GM12891 (cell line): ENCODE results near the gene CEMIP.

ENCODE experiments used
- DNase-seq: peaks from one replicate; pipeline ENCODE4 v3.0.0; 2011; ENCODE audit warnings: low spot score; ENCODE audit not compliant: insufficient read length
- FAIRE-seq: peaks from 2 replicates; lab custom pipeline; 2011; peaks lifted over from hg19 to GRCh38; lab: Jason Lieb, UNC
- PAX5 ChIP-seq: IDR thresholded peaks from 2 replicates; pipeline ENCODE4 v1.6.1; 2011; ENCODE audit warnings: low read length, moderate library complexity, mild to moderate bottlenecking; ENCODE audit not compliant: insufficient read depth, severe bottlenecking
- POLR2A ChIP-seq: IDR thresholded peaks from 2 replicates; pipeline ENCODE4 v1.6.1; 2011; ENCODE audit warnings: low read depth, low read length, control low read depth
- POLR2AphosphoS5 ChIP-seq: IDR thresholded peaks from 2 replicates; pipeline ENCODE4 v1.6.1; 2011; ENCODE audit warnings: low read depth, low read length, control low read depth
- POU2F2 ChIP-seq: IDR thresholded peaks from 2 replicates; pipeline ENCODE4 v1.6.1; 2011; ENCODE audit warnings: low read depth, mild to moderate bottlenecking, control low read depth, low read length, moderate library complexity
- SPI1 ChIP-seq: IDR thresholded peaks from 2 replicates; pipeline ENCODE4 v1.6.1; 2011; ENCODE audit warnings: low read depth, low read length, control low read depth
- TAF1 ChIP-seq: IDR thresholded peaks from 2 replicates; pipeline ENCODE4 v1.6.1; 2011; ENCODE audit warnings: low read depth, low read length, control low read depth

The CEMIP gene

DNA sequence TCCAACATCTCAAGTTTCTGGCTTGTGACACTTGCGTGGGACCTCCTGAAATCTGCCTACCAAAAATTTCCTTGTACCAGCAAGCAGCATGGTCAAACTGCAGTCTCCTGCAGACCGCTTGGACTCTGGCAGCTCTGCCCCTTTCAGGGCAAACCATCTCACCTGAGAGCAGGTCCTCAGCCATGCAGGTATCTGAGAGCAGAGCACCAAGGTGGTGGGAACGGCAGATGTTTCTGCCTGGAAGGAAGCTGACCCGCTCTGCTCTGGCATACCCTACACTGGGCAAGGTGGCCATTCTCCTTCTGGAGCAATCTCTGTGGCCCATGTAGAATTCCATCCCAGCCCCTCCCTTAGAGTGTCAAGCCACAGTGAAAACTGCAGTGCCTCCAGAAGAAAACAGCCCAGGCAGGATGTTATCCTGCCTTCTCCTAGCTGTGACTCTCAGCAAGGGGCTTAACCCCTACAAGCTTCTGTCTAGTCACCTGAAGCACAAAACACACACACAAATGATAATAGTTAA is 188.9 kb downstream of the CEMIP start:
- no peak for DNase-seq
- no peak for FAIRE-seq
- TF ChIP-seq SPI1: no peak

DNA sequence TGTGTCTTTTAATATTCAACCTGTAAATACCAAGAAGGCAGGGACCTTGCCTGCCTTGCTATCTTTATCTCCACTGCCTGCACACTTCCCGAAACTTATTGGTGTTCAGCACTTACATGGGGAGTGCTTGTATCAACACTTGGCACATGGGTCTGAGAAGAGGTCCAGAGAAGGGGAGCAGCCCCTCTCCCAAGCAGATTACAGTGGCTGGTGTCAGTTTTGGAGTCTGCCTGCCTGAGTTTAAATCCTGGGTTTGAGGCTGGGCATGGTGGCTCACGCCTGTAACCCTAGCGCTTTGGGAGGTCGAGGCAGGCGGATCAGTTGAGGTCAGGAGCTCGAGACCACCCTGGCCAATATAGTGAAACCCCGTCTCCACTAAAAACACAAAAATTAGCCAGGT is 190.1 kb downstream of the CEMIP start:
- no peak for FAIRE-seq
- DNase-seq: no peak
- TF ChIP-seq POLR2A (no peak), POLR2AphosphoS5 (no peak), TAF1 (no peak), SPI1 (no peak), POU2F2 (no peak), PAX5 (no peak)

DNA sequence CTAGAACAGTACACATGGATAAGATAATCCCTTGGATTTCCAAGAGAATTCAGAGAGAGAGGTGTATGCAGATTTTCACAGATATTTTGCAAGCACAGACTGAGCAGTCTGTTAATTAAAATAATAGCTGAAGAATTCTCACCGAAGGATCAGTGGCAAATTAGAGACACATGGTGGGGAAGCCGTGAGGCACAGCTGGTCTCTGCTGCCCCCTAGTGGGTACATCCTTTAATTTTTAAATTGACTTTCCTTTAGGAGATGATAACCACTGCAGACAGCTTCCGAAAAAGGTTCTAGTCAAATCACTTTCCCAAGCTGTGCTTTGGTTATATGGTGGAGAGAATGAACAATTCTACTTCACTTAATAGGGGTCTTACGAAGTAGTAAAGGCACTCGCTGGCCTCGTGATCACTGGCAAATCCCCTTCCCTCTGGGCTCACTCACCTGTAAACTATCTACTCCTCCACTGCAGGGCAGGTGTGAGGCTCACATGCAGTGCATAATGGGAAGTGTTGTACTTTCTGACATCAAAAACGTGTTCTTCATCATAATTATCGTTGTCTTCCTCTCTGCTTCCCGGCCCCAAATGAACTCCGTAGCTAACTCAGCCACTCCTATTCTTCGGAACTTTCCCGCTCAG is 191.0 kb downstream of the CEMIP start:
- no peak for TF ChIP-seq POU2F2
- TF ChIP-seq POLR2AphosphoS5: no peak
- TF ChIP-seq TAF1: no peak
- TF ChIP-seq SPI1: no peak
- no peak for TF ChIP-seq PAX5
- TF ChIP-seq POLR2A: no peak
- DNase-seq: no peak
- FAIRE-seq: no peak

DNA sequence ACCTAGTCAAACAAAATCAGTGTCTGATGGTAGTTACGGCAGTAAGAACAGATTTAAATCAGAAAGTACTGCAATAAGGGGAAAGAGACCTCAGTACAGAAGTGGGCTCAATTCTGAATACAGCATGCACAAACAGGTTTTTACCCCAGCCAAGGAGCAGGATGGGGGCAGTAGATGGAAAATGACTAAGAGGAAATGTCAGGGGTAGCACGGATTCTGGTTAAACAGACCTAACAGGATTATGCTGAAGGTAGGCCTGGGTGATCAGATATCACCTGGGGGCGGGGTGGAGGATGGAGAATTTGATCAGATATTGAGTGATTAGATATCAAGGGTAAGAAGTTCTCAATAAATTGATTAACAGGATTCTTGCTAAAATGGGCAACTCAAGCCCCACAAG is 191.5 kb downstream of the CEMIP start:
- FAIRE-seq (no peak), DNase-seq (no peak)
- no peak for TF ChIP-seq PAX5
- no peak for TF ChIP-seq POU2F2
- no peak for TF ChIP-seq POLR2A
- TF ChIP-seq TAF1: no peak
- no peak for TF ChIP-seq SPI1
- no peak for TF ChIP-seq POLR2AphosphoS5

DNA sequence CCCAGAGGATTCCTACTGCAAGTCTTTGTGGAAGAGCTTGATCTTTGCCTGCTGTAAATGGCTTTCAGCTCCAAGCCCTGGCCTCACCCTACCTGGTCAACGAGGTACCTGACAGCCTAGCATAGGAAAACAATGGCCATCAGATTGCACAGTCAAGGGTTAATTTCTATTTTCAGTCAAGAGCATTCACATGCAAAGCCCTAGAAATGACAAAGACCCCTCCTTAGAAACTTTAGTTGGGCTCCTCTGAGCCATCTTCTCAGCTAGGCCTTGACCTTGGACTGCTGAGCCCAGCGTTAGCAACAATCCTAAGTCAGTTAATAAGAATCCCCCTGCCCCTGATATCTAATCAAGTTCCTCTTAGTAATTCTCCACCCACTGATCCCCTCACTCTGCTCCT is 192.0 kb downstream of the CEMIP start:
- no peak for TF ChIP-seq SPI1
- TF ChIP-seq TAF1: no peak
- no peak for TF ChIP-seq POLR2AphosphoS5
- no peak for TF ChIP-seq POU2F2
- TF ChIP-seq PAX5: no peak
- no peak for TF ChIP-seq POLR2A
- no peak for FAIRE-seq
- DNase-seq: no peak

DNA sequence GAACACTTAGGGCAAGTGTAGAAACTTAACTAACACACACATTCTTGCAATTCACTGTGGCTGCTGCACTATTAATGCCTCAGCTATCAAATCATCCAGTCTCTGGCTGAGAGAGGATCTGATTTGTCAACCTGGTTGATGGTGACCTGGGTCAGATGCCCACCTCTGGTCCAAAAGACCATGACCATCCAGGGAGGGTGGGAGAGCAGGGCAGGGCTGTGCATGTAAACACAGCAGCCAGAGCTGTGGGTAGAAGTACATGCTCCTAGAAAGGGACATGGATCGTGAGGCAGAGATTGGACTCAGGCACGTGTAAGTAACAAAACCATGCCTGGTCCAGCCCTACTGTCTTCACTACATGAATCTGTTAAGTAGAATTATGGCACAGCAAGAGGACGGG is 193.1 kb downstream of the CEMIP start:
- TF ChIP-seq PAX5 (no peak), POU2F2 (no peak), SPI1 (no peak), POLR2A (no peak), TAF1 (no peak), POLR2AphosphoS5 (no peak)
- FAIRE-seq: no peak
- no peak for DNase-seq

DNA sequence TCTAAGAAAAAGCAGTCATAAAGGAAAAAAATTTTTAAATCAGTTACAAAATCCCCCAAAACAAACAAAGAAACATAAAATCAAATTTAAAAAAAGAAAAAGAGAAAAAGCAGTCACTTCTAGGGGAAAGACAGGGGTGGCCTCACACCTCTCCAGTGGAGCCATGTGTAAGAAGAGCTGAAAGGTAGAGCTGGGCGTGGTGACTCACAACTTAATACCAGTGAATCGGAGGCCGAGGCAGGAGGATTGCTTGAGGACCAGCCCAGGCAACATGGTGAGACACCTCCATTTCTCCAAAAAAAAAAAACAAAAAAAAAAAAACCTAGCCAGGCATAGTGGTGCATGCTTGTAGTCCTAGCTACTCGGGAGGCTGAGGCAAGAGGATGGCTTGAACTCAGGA is 195.7 kb downstream of the CEMIP start:
- TF ChIP-seq SPI1 (no peak), POLR2AphosphoS5 (no peak), TAF1 (no peak), POLR2A (no peak), PAX5 (no peak), POU2F2 (no peak)
- DNase-seq: no peak

DNA sequence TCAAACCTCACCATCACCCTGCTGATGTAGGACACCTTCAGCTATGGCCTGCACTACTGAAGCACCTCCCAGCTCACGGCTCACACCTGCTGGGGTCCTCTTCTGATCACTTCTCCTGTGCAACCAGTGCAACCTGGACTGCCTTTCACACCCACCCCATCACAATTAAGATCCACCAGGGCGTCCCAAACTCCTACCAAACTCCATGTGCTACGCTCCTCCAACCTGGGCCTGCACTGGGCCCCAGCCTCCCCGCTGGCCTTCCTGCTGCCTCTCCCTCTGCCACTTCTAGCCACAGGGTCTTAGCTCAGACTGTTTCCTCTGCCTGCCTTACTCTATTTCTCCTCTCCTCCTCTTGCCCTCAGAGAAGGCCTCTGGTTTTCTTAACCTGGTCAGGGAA is 197.7 kb downstream of the CEMIP start:
- FAIRE-seq (no peak), DNase-seq (no peak)
- TF ChIP-seq SPI1 (no peak), PAX5 (no peak)

More for the DNA sequence above, 195.7 kb downstream of the CEMIP start:
- no peak for FAIRE-seq

DNA sequence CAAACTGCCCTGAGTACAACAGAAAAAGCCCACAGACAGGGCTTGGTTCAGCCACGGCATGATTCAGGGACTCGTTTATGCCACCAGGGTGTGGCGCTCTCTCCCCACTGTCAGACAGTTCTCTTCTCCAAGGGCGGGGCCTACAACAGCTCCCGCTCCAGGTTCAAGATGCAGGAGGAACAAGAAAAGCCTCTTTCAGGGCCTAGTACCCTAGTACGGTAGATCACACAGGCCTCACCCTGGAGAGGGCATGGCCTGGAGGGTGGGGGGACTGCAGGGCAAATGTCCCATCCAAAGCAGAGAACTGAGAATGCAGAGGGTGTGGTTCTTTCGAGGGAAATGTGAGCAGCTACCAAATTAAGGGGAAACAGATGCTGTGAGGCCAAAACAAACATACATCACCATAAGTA is 198.5 kb downstream of the CEMIP start:
- DNase-seq: no peak
- TF ChIP-seq SPI1 (no peak), POLR2AphosphoS5 (no peak), POU2F2 (no peak), PAX5 (no peak), TAF1 (no peak), POLR2A (no peak)

DNA sequence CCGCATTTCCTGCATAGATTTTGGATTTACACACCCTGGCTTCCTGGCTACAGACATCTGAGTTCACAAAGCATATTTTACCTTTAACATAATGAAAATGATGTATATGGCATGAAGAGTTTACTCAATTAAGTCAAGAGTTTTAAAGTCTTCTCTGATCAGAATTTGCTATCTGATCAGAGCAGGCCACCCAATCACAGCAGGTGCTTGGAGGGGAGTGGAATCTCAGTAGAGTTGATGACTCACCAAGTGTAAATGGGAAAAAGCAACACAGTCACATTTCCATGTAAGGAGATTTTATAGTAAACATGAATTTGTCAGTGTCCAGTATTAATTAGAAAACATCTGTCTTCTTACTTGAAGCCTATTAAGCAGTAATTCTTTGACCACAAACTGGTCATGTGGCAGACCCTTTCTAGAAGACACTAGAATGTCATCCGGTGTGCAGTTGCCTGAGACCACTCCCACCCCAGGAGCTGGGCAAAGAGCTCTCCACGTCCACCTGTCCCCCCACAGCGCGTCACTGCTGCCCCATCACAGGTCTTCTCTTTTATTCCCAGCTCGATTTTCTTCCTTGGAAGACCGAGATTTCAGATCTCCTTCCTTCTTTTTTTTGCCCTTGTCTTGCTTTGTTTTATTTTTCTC is 199.6 kb downstream of the CEMIP start:
- no peak for FAIRE-seq

More for the DNA sequence above, 198.5 kb downstream of the CEMIP start:
- no peak for FAIRE-seq

More for the DNA sequence above, 199.6 kb downstream of the CEMIP start:
- TF ChIP-seq TAF1: no peak
- no peak for TF ChIP-seq POLR2A
- TF ChIP-seq POU2F2: no peak
- TF ChIP-seq PAX5: no peak
- no peak for TF ChIP-seq SPI1
- DNase-seq: no peak
